Measurements from ENCODE around the gene CAV3.
"Not testable (repeated sequence)": the region's sequence is repeated elsewhere in the genome, so short reads cannot be mapped to it uniquely, and the experiment has no call there.

CAV3 gene

DNA sequence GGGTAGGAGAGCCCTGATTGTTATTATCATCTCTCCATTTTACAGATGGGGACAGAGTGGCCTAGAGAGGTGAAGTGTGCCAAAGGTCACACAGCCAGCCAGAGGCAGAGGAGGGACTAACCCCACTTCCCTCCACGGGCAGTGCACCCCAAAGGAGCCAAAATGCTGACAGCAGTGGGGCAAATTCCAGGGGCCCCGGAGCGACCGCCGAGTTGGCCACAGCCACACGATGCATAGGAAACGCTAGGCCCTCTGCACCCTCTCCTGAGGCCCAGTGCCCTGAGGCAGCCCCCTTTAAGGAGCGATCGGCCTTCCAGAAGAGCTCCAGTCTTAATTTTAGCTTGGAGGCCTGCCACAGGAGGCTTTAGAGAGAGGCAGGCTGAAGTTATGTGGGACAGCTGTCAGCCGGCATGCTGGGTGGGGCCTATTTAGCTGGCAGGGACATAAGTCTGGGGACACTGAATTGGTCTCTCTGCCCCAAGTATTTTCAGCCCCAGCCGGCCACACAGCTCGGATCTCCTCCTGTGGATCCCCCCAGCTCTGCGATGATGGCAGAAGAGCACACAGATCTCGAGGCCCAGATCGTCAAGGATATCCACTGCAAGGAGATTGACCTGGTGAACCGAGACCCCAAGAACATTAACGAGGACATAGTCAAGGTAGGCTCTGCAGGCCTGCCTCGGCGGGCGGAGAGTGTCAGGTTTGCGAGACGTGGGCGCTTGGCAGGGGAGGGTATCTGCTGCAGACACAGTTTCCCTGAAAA, at the start of gene CAV3:
TSS of gene CAV3 (plus strand) at position 471 of the 763 bp plus-strand sequence. CDS start at position 546, 75 bp downstream.
- TF ChIP-seq, protein P1, sequence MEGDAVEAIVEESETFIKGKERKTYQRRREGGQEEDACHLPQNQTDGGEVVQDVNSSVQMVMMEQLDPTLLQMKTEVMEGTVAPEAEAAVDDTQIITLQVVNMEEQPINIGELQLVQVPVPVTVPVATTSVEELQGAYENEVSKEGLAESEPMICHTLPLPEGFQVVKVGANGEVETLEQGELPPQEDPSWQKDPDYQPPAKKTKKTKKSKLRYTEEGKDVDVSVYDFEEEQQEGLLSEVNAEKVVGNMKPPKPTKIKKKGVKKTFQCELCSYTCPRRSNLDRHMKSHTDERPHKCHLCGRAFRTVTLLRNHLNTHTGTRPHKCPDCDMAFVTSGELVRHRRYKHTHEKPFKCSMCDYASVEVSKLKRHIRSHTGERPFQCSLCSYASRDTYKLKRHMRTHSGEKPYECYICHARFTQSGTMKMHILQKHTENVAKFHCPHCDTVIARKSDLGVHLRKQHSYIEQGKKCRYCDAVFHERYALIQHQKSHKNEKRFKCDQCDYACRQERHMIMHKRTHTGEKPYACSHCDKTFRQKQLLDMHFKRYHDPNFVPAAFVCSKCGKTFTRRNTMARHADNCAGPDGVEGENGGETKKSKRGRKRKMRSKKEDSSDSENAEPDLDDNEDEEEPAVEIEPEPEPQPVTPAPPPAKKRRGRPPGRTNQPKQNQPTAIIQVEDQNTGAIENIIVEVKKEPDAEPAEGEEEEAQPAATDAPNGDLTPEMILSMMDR (IDR thresholded peaks at IDR 0.05; ENCODE audit: insufficient read depth, low read depth, low read length, missing control alignments): no peak
- DNase-seq (ENCODE audit: low read depth): no peak
- no peak within 1 kb of the TSS for H3K4me3 ChIP-seq (ENCODE audit: low read depth, low read length)

DNA sequence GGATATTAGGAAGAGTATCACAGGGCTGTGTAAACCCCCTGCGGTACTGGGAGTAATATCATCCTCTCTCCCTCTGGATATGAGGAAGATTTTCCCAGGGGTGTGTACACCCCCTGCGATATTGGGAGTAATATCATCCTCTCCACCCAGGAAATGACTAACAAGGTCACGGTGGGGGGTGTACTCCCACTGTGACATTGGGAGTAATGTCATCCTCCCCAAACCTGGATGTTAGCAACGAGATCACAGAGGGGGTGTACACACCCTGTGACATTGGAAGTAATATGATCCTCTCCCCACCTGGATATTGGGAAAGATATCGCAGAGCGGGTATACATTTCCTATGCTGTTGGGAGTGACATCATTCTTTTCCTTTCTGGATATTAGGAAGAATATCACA, 48.6 kb upstream of the CAV3 start:
- not testable (repeated sequence) for H3K4me3 ChIP-seq (ENCODE audit: low read depth, low read length); DNase-seq (ENCODE audit: low read depth)

DNA sequence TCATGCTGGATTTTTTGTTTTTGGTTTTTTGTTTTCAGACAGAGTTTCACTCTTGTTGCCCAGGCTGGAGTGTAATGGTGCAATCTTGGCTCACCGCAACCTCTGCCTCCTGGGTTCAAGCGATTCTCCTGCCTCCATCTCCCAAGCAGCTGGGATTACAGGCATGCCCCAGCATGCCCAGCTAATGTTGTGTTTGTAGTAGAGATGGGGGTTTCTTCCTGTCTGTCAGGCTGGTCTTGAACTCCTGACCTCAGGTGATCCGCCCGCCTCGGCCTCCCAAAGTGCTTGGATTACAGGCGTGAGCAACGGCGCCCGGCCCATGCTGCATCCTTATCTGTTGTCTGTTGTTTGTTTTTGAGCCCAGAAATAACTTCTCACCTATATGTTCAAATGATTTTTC, 42.3 kb upstream of the CAV3 start:
- not testable (repeated sequence) for H3K4me3 ChIP-seq (ENCODE audit: low read depth, low read length); DNase-seq (ENCODE audit: low read depth)

DNA sequence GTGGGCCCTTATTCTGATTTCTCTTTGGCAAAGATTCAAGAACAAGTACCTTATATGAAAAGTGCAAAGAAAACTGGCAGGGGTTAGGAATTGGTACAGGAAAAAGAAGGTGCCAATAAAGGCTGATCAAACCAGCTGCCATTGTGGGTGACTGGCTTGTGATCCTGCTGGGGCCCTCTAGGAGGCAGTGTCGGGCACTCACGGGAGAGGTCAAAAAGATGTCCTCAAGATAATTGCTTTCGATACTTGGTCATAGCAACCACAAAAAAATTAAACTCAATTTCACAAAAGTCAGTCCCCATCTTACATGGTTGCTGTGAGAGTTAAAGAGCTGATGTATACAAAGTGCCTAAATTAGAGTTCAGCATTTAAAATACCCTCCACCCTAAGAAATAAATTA, 31.0 kb upstream of the CAV3 start:
- TF ChIP-seq, protein P1 (IDR thresholded peaks at IDR 0.05; ENCODE audit: insufficient read depth, low read depth, low read length, missing control alignments): peak; percentile 14
- H3K4me3 ChIP-seq (ENCODE audit: low read depth, low read length): no peak overlapping the region
- no peak for DNase-seq (ENCODE audit: low read depth)

DNA sequence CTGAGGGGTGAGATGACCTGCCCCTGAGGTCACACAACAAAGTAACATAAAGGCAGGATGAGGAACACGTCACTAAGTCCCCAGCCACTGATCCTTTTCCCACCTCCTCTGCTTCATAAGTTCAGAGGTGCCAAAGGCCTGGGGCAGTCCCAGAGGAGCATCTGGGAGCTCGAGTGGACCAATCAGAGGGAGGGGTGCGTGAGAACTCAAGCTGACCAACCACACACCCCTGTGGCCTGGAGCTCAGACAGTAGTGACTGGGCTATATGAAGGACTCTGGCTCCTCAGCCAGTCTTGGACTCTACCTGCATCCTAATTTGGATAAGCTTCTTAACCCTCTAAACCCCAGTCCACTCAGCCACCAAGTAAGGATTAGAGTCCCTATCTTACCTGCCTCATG, 28.0 kb upstream of the CAV3 start:
- TF ChIP-seq, protein P1 (IDR thresholded peaks at IDR 0.05; ENCODE audit: insufficient read depth, low read depth, low read length, missing control alignments): no peak
- H3K4me3 ChIP-seq (ENCODE audit: low read depth, low read length): no peak overlapping the region
- DNase-seq (ENCODE audit: low read depth): no peak

DNA sequence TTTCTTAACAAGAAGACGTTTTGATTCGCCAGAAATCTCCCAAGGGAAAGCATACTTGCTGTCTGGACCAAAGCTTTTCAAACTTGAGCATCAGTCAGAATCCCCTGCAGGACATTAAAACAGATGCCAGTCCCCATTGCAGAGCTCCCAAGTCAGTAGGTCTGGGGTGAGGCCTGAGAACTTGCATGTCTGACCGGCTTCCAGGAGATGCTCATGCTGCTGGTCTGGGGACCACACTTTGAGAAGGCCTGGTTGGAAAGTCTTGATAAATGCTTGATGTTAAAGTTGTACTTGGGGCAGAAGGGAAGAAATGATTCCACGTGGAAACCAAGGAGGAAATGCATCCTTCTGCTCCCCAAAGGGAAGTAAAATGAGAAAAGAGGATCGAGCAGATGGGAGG, 24.3 kb upstream of the CAV3 start:
- TF ChIP-seq, protein P1 (IDR thresholded peaks at IDR 0.05; ENCODE audit: insufficient read depth, low read depth, low read length, missing control alignments): no peak
- DNase-seq (ENCODE audit: low read depth): no peak
- no peak overlapping the region for H3K4me3 ChIP-seq (ENCODE audit: low read depth, low read length)

DNA sequence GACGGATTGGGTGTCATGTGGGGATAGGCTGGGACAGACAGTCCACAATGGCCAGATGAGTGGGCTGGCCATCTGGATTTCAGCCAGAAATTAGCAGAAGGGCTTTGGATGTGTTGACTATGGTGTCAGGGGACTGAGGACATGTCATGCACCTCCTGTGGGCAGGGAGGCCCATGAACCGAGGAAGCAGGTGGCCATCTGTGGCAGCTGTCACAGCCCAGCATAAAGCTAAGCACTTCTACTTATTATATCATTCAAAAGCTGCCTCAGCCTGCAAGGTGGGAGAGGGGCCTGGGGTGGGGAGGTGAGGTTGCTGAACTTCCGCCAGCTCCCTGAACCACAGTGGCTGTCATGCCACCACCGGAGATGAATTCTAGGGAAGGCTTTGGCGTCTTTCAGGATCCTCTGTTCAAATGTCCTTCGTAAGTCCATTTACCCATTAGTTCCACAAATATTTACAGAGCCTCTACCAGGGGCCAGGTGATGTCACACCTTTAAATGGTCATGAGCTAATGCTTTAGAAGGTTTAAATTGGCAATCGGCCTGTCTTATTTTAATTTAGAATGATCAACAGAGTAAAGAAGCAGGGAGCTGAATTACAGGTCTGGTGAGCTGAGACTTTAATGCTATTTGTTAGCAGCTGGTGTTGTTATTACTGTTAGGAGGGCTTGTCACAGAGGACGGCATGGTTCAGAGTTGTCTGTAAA, 23.6 kb upstream of the CAV3 start:
- DNase-seq (ENCODE audit: low read depth): no peak
- H3K4me3 ChIP-seq (ENCODE audit: low read depth, low read length): no peak overlapping the region
- TF ChIP-seq, protein P1 (IDR thresholded peaks at IDR 0.05; ENCODE audit: insufficient read depth, low read depth, low read length, missing control alignments): no peak
